Heart right ventricle (tissue), 16 donors: ENCODE data around the gene SGTA. TPM values are rescaled to one million over a fixed set of nuclear protein-coding genes. Genes with fewer than 3 reads are reported as not detected.
"Not testable (repeated sequence)": the region's sequence is repeated elsewhere in the genome, so short reads cannot be mapped to it uniquely, and the experiment has no call there.

ENCODE experiments used
- ATAC-seq, 8 donors: fragments of 200-7000 bp; cut with Tn5 transposase; one replicate each; pipeline ENCODE4 v1.9.1; 2020; ENCODE audit warnings: mild to moderate bottlenecking in 8 of 8, moderate library complexity in 8 of 8, moderate number of reproducible peaks in 1 of 8
- DNase-seq, 2 donors: peaks; one replicate each; pipeline ENCODE4 v3.0.0-alpha.2; 2020
- H3K27ac ChIP-seq, 10 donors: fragments of 200-600 bp; sonication (generic) in 2 of 10; one replicate each; pipeline versions ENCODE4 v1.5.0 to v1.8.0; 2020 to 2022; ENCODE audit warnings: mild to moderate bottlenecking in 3 of 10
- H3K27me3 ChIP-seq, 7 donors: fragments of 200-600 bp; one replicate each; pipeline ENCODE4 v1.8.0; 2021 to 2022; ENCODE audit warnings: mild to moderate bottlenecking in 2 of 7
- H3K36me3 ChIP-seq, 9 donors: fragments of 200-600 bp; sonication (generic) in 1 of 9; one replicate each; pipeline versions ENCODE4 v1.5.0 to v1.8.0; 2020 to 2022; ENCODE audit warnings: mild to moderate bottlenecking in 2 of 9
- H3K4me1 ChIP-seq, 9 donors: fragments of 200-600 bp; sonication (generic) in 1 of 9; one replicate each; pipeline versions ENCODE4 v1.5.0 to v1.8.0; 2020 to 2022; ENCODE audit warnings: mild to moderate bottlenecking in 4 of 9
- H3K4me3 ChIP-seq, 10 donors: fragments of 200-600 bp; sonication (generic) in 2 of 10; one replicate each; pipeline versions ENCODE4 v1.5.0 to v1.8.0; 2020 to 2022; ENCODE audit warnings: mild to moderate bottlenecking in 7 of 10, moderate library complexity in 2 of 10
- H3K9me3 ChIP-seq, 11 donors: fragments of 200-600 bp in 10 of 11; sonication (generic) in 2 of 11; one replicate each; pipeline versions ENCODE4 v1.5.0 to v1.8.0; 2013 to 2022; ENCODE audit warnings: mild to moderate bottlenecking in 2 of 11, control low read depth in 1 of 11, moderate library complexity in 1 of 11
- CTCF ChIP-seq, 9 donors: fragments of 200-600 bp; sonication (generic) in 2 of 9; IDR thresholded peaks; one replicate each; pipeline versions ENCODE4 v1.5.0 to v1.8.0; 2021 to 2022; ENCODE audit warnings: antibody characterized with exemption in 9 of 9, mild to moderate bottlenecking in 5 of 9, moderate library complexity in 1 of 9
- WGBS, 2 donors: extraction: QIAGEN DNeasy Blood & Tissue Kit; methylation state at CpG; one replicate each; pipeline ENCODE4 v1.1.7; 2013; ENCODE audit warnings: inconsistent platforms in 1 of 2; 5-methylcytosine and 5-hydroxymethylcytosine counted together
- intact Hi-C, 10 donors: fragments of 100-400 bp; cut with DNase I; formaldehyde crosslinking; loops; one replicate each; pipeline versions ENCODE4 v1.11.1 to v1.14.2; 2022
- polyA plus RNA-seq, 2 donors: library from polyadenylated mRNA; stranded (reverse); fragments of 200-250 nt; gene quantifications; one replicate each; pipeline ENCODE4 v1.2.3, GENCODE V29; 2013
- total RNA-seq, 10 donors: library from RNA; stranded (reverse); fragmentation: NEBNext Ultra II Directional in 3 of 10; extraction: Animal tissue kit (Norgen Biotek cat#: 25700) in 3 of 10; gene quantifications; one replicate each; pipeline versions ENCODE4 v1.2.1 to v1.2.4, GENCODE V29; 2021 to 2023
- donor health status: Arrhythmogenic right ventricular cardiomyopathy.
- donor health status: ischemic (EF 13 %, LVEDD 7.1; RV severe dilation, severe dysfunction).
- donor health status: healthy with polysubstance abuse.
- donor health status: DM: no; HTN: yes; CAD: no.
- donor health status: DM: no; HTN: no; CAD: no.
- donor health status: ischemic (EF 25% LVEDD 6.9; RV normal size, moderate dysfunction).
- donor health status: ischemic (EF 25% LVEDD 5.7; RV mildly dilated, moderate dysfunction).
- donor health status: healthy.
- donor health status: DM: yes; HTN: yes; CAD: no.
- donor health status: Ischemic cardiomyopathy.
- donor health status: ischemic (EF 35%, LVEDD 5.7; RV mildly dilated, moderate dysfunction).
- donor health status: nonischemic (EF 11% LVEDD 7.7; RV severe dilation, severe dysfunction).
- donor health status: DM: yes; HTN: yes; CAD: no.
- donor health status: PGD.
- donor health status: ischemic (EF 29% LVEDD 5.4; RV normal size, mild dysfunction).
- donor health status: nonischemic (EF 23%, LVEDD 6.1; RV moderate dilation, normal function).

The SGTA gene
- total and polyA plus RNA-seq, 12 donors, result 52.6 to 102 (median 66.2) TPM

GRCh38 chr19:2796659-2797266, 13.7 kb upstream of the SGTA start:
- intact Hi-C loops, result no loop called here
- WGBS, 2 donors, result 85 to 86% methylated on average over 23 of the region's 23 CpGs
- Histone ChIP-seq H3K36me3 (peaks cover 0 to 86% (median 8%) of the 10 kb centered on the region in 9 donors), H3K27ac (peak overlapping the region; percentile 35 to 89 (median 78)), H3K9me3 (no peaks in the 10 kb centered on the region), H3K4me3 (no peak overlapping the region), H3K27me3 (no peaks in the 10 kb centered on the region), H3K4me1 (peaks cover 0 to 28% (median 19%) of the 10 kb centered on the region in 9 donors)
- peak; percentile 23 to 70 (median 42) for ATAC-seq
- TF ChIP-seq CTCF (IDR thresholded peaks at IDR 0.05), result no peak
- peak; percentile 49 to 55 for DNase-seq

- DNase-seq (no peak), ATAC-seq (no peak)
- Histone ChIP-seq H3K4me3 (no peak overlapping the region), H3K4me1 (peaks cover 0 to 28% (median 19%) of the 10 kb centered on the region in 9 donors), H3K9me3 (no peaks in the 10 kb centered on the region), H3K27me3 (no peaks in the 10 kb centered on the region), H3K36me3 (peaks cover 0 to 86% (median 8%) of the 10 kb centered on the region in 9 donors), H3K27ac (peak overlapping the region in 6 of 10 donors; percentile 77 to 89 (median 84))
- intact Hi-C loops, result no loop called here
- 90 to 92% methylated on average over 27 of the region's 27 CpGs for WGBS, 2 donors
- TF ChIP-seq CTCF (IDR thresholded peaks at IDR 0.05), result no peak
Observed at GRCh38 chr19:2795827-2796658, 13.0 kb upstream of the SGTA start.

GRCh38 chr19:2793577-2793976, 10.5 kb upstream of the SGTA start:
- no peak for TF ChIP-seq CTCF (IDR thresholded peaks at IDR 0.05)
- 97 to 98% methylated on average over 12 of the region's 12 CpGs for WGBS, 2 donors
- intact Hi-C loops, result no loop called here
- peaks cover 0 to 76% (median 8%) of the 10 kb centered on the region in 9 donors for H3K36me3 ChIP-seq
- H3K9me3 ChIP-seq, result no peaks in the 10 kb centered on the region
- no peak overlapping the region for H3K4me3 ChIP-seq
- no peak for ATAC-seq
- no peak for DNase-seq
- no peak overlapping the region for H3K27ac ChIP-seq
- no peaks in the 10 kb centered on the region for H3K27me3 ChIP-seq
- peaks cover 0 to 25% (median 18%) of the 10 kb centered on the region in 9 donors for H3K4me1 ChIP-seq

GRCh38 chr19:2793126-2793525, 10.1 kb upstream of the SGTA start:
- H3K27me3 ChIP-seq, result no peaks in the 10 kb centered on the region
- WGBS, 2 donors, result 96% methylated on average over 7 of the region's 7 CpGs

GRCh38 chr19:2792666-2793065, 9.6 kb upstream of the SGTA start:
- H3K36me3 ChIP-seq, result peaks cover 0 to 70% (median 8%) of the 10 kb centered on the region in 9 donors
- H3K9me3 ChIP-seq, DNase-seq, H3K4me3 ChIP-seq, H3K27me3 ChIP-seq, ATAC-seq, intact Hi-C loops: not testable (repeated sequence)
- 92 to 96% methylated on average over 10 of the region's 10 CpGs for WGBS, 2 donors
- peaks cover 0 to 16% (median 9%) of the 10 kb centered on the region in 9 donors for H3K4me1 ChIP-seq
- H3K27ac ChIP-seq, result peak overlapping the region in 1 of 10 donors; percentile 47

More at GRCh38 chr19:2793126-2793525, 10.1 kb upstream of the SGTA start:
- H3K36me3 ChIP-seq, result peaks cover 0 to 74% (median 8%) of the 10 kb centered on the region in 9 donors
- DNase-seq (no peak), ATAC-seq (no peak)
- H3K27ac ChIP-seq, result no peak overlapping the region
- TF ChIP-seq CTCF (IDR thresholded peaks at IDR 0.05), result no peak
- H3K9me3 ChIP-seq, result no peaks in the 10 kb centered on the region
- no peak overlapping the region for H3K4me3 ChIP-seq
- intact Hi-C loops, result no loop called here
- peaks cover 0 to 21% (median 13%) of the 10 kb centered on the region in 9 donors for H3K4me1 ChIP-seq
